Activated naive CD4-positive, alpha-beta T cell treated with anti-CD3 and anti-CD28 coated beads, Interleukin-2, amount 50 U/mL, for 16 hours (primary cell): ENCODE data around the gene RUNX2.
"Not testable (repeated sequence)": the region's sequence is repeated elsewhere in the genome, so short reads cannot be mapped to it uniquely, and the experiment has no call there.

Source experiments
- DNase-seq: peaks from one replicate; pipeline ENCODE4 v3.0.0-alpha.2; 2020

The RUNX2 gene

GRCh38 chr6:45531999-45532595 lies 204.0 kb downstream of the RUNX2 start:
- no peak for DNase-seq

DNA sequence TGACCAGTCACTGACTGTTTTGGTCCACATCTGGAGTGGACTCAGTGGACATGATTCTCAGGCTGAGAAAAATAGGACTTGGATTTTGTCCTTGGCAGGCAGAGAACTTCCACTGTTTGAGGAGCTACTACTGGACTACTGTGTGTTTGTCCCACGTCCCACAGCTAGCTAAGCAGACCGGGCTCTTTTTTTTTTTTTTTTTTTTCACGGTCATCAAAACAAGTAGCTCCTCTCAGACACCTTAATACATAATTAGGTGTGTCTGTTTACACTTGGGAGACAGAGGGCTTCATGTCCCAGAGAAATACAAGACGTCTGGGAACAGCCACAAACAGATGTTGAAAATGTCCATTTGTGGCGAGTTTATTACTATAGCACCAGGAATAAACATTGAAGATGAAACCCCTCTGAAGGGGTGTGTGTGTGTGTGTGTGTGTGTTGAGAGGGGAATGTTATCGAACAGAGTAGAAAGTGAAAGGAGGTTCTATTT lies 204.6 kb downstream of the RUNX2 start:
- no peak for DNase-seq

GRCh38 chr6:45533386-45533785 lies 205.3 kb downstream of the RUNX2 start:
- DNase-seq: no peak

- no peak for DNase-seq
Measured at GRCh38 chr6:45535933-45536332, 207.8 kb downstream of the RUNX2 start.

DNA sequence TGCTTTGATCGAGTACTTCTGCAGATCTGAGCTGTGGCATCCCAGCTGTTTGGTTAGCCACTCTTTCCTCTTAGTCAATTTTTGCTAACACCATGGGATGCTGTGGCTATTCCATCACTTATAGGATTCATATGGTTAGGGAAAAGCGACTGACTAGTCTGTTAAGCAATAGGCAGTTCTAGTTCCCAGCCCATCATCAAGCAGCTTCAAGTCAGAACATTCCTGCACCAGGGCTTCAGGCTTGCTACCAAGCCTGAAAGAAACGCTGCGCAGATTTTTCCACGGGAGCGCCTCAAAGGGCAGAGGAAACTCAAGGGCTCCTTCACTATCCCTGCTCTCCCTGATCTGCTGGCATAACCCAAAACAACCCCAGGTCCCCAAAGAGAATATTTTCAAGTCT lies 209.4 kb downstream of the RUNX2 start:
- no peak for DNase-seq

DNA sequence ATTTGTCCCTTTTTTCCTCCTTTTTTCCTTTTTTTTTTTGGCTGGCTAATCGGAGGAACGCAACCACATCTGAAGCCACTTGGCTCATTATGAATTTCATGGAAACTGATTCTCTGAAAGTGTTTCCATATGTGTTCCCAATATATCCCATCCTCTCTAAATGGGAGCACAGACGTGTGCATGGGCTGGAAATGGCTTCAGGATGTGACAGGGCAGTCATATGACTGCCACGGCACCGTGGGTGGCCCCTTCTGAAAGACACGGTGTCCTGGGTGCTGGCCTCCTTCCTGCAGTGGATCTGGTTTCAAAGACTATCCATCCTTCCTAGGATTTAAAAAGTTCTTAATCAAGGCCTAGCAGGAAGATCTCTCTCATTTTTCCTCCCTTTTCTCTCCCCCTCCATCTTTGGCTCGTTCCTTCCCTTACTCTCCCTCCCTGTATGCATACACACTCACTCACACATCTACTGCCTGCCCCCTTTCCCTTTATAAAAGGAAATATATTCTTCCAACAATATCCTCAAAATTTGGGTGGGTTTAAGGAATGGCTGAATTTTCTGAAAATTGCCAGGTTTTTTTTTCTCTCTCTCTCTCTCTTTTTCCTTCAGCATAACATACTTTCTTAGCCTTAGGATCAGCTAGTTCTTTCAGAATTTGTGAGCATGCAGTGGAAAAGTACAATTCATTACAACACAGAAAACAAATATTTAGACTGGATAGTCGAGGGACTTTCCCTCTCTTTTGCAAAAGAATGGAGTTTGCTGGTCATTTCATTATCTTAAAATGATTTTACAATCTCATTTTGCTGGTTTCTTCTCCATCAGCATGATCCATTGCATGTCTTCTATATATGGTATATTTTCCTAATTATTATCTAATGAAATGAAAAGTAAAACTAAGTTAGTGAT lies 210.8 kb downstream of the RUNX2 start:
- DNase-seq: no peak

DNA sequence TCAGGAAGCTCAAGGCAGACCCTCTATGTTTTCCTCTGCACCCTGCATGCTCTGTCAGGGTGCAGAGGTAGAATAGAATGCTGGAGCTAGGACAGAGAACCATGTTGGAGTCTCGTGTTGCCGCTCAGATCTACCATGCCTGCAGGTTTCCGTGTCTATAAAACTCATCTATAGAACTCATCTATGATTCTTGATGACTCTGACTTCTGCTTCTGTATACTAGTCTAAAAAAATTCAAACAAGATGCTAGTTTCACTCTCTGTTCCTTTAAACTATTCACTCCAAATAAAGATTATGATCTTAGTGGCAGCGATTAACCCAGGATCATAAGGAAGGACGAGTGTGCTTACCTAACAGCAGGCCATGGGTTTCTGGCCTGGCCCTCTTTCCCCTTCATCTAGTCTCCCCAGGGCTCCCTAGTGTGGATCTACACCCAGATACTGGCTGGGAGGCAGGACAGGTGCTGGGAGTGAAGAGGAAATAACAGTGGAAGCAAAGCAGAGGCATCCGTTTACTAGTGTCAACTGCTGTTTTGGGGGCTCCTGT lies 212.3 kb downstream of the RUNX2 start:
- DNase-seq: no peak

- no peak for DNase-seq
Measured at GRCh38 chr6:45541934-45542333, 213.8 kb downstream of the RUNX2 start.

- DNase-seq: no peak
Measured at GRCh38 chr6:45543298-45544235, 215.4 kb downstream of the RUNX2 start.

DNA sequence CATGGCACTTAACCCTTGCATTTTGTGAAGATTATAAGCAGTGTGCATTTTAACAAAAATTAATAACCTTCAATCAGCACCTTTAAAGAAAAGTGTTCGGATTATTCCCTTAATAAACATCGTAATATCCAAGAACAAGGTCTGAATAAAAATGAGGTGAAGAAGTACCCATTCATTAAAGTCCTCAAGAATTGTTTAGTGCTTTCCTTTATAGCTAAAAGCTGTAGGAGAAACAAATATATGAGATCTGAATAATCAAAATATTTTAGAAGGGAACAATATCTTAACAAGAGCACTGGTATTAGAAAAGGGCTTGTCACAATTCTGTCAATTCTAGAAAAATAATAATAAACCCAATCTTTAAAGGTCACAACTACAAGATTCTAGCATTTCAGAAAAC lies 217.3 kb downstream of the RUNX2 start:
- DNase-seq: no peak

GRCh38 chr6:45548657-45549515 lies 220.8 kb downstream of the RUNX2 start:
- DNase-seq: no peak

DNA sequence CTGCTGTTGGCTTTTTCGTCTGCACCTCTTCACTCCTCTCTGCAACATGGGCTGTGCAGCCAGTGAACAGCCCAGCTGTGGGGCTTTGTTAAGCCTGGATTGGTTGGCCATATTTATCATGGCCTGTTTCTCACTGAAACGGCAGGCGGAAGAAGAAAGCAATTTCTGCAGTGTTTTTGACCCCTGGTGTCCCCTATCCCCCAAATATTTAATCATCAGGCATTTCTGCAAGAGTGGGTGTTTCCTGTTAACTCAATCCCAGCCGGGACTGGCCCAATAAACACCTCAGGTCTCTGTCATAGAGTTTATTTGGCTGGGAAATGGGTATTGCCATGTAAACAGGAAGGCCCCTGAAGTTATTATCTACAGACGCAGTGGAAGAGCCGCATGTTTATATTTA lies 224.4 kb downstream of the RUNX2 start:
- DNase-seq: no peak

GRCh38 chr6:45553730-45554344 lies 225.7 kb downstream of the RUNX2 start:
- no peak for DNase-seq

DNA sequence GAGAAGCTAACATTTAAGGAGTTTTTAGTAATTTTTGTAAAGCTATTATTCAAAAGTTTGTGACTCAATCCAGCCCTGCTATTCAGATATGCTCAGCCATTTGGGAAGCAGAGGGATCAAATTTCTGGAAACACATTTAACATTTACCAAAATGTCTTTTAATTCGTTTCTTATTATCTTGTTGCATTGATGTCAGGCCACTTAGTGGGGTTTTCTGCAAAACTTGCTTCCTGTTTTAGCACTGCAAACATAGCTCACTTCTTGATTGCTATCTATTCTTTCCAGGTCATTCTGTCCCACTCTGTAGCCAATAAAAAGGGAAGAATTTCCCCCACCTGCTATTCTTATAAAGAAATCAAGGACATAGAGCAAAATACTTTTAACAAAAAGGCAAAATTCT lies 226.5 kb downstream of the RUNX2 start:
- no peak for DNase-seq

DNA sequence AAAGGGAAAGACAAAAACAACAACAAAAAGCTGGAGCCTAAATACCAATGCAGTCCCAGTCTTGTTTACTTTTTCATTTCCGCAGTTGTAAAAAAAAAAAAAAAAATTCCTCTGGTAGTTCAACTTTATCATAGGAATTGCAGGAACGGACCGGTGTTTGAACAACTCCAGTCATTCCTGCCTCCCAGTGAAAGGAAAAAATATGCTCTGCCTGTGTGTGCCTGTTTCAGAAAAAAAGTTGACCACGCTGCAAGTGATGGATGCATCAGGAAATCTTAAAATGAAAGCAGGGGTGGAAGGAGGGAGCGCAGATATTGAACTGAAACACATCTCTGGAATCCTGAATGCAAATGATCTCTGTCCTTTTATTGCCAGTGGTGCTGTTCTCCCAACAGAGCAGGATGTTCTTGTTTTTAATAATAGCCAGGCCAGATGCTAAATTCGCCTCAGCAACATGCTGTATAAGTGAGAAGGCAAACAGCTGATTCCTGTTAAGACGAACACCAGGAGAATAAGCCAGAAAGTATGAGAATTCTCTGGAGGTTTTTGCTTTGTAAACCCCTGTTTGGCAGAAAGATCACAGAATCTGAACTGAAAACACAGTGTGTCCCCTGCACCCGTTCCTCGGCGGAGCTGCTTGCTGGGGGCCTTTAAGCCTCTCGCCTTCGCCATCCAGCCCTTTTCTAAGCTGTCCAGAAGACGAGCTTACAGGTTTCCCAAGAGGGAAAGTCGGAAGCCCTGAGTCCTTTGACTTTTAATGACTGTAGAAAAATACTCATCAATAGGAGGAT lies 228.0 kb downstream of the RUNX2 start:
- DNase-seq: no peak

DNA sequence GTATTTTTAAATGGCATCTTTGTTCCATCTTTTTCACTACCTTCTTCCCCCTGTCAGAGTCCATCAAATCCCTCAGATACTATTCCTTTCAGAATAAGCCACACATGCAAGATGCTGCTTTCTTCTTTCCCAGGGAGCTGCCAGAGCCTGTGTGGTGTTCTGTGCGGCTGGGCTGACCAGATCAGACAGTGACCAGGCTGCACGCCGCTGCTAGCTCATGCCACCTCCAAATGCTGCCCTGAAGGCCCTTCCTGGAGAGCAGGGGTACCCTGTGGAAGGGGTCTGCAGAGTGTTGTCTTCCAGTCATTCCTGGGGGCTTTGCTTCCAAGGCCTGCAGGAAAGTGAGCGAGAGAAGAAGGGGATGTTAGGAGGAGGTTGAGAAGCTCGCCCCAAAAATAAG lies 228.7 kb downstream of the RUNX2 start:
- DNase-seq: no peak

GRCh38 chr6:45557454-45557853 lies 229.3 kb downstream of the RUNX2 start:
- no peak for DNase-seq

DNA sequence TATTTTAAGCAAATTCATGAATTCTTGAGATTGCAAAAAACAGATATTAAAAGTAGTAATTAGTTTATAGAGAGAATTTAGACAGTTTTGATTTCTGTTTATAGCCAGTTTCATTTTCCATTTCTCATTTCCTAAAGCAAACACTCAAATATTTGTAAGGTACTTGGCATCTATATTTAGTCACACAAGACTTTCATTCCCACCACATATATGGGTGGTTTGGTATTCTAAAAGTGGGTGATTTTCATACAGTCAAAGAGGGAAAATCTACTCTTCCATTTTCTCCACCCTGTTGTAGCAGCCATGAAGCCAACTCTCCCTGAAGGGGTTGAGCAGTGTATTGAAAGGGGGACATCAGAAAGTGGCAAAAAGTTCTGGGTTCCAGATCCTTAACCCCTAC lies 230.7 kb downstream of the RUNX2 start:
- DNase-seq: no peak

DNA sequence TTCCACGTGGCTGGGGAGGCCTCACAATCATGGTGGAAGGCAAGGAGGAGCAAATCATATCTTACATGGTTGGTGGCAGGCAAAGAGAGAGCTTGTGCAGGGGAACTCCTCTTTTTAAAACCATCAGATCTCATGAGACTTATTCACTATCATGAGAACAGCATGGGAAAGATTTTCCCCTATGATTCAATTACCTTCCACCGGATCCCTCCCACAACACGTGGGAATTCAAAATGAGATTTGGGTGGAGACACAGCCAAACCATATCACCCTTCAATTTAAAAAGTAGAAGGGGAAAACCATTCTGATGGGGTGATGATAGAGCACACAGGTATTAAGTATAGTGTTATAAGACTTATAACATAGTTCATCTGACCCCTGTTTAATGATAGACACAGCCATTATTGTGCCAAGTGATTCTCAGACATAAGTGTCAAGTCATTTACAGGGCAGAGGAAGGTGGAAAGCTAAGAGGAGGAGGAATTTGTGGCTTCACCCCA lies 232.2 kb downstream of the RUNX2 start:
- DNase-seq: not testable (repeated sequence)

DNA sequence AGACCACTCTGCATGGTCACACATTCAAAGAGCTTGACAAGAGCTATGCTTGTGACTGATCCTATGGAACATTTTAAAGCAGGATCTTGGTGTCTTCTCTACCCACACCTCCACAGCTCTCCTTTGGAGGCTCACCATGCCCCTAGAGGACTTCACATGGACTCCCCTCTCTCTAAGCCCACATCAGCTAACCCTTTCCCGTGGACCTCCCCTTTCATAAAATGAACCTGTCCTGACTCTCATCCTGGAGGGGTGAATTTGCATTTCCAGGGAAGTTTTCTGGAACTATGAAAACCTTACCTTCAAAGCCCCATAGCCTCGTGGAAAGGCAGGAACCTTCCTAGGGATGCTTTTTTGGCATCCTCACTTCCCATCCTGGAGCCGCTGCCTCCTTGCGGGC lies 234.0 kb downstream of the RUNX2 start:
- DNase-seq: no peak
